Activated T-helper 1 cell treated with anti-CD3 and anti-CD28 coated beads, Interleukin-12 subunit alpha, Interleukin-12 subunit beta, Interleukin-2, Interleukin-4 antibody, amounts not matched to agents 30 ng/mL and 10 ng/mL and 1 ng/mL, durations not matched to agents 14 hours and 24 hours and 36 hours (primary cell): Measurements from ENCODE around the gene RCOR3. TPM values are rescaled to one million over a fixed set of nuclear protein-coding genes. Genes with fewer than 3 reads are reported as not detected.
"Not testable (repeated sequence)": the region's sequence is repeated elsewhere in the genome, so short reads cannot be mapped to it uniquely, and the experiment has no call there.

Experiments used
- DNase-seq: peaks from one replicate; pipeline ENCODE4 v3.0.0; 2021; ENCODE audit warnings: low spot score
- H3K27ac Mint-ChIP-seq: one replicate; pipeline ENCODE4 v1.8.0; 2021; ENCODE audit warnings: mild to moderate bottlenecking, mixed read lengths
- H3K27me3 Mint-ChIP-seq: one replicate; pipeline ENCODE4 v1.8.0; 2022; ENCODE audit warnings: mild to moderate bottlenecking, moderate library complexity, mixed read lengths; ENCODE audit not compliant: insufficient read depth
- H3K36me3 Mint-ChIP-seq: one replicate; pipeline ENCODE4 v1.8.0; 2021; ENCODE audit warnings: low read depth, mixed read lengths
- H3K4me1 Mint-ChIP-seq: one replicate; pipeline ENCODE4 v1.8.0; 2021; ENCODE audit warnings: low read depth, mixed read lengths
- H3K4me3 Mint-ChIP-seq: one replicate; pipeline ENCODE4 v1.8.0; 2021; ENCODE audit warnings: mild to moderate bottlenecking, moderate library complexity, mixed read lengths
- H3K9me3 Mint-ChIP-seq: one replicate; pipeline ENCODE4 v1.8.0; 2021; ENCODE audit warnings: mixed read lengths
- intact Hi-C: fragments of 100-400 bp; cut with micrococcal nuclease; formaldehyde crosslinking; loops from one replicate; pipeline ENCODE4 v1.15.1; 2024
- total RNA-seq: library from RNA; stranded (reverse); gene quantifications from 2 replicates; pipeline ENCODE4 v1.2.3, GENCODE V29; 2022

Gene RCOR3
- total RNA-seq, 1 donor from 2014 or later: 41.0 TPM

DNA sequence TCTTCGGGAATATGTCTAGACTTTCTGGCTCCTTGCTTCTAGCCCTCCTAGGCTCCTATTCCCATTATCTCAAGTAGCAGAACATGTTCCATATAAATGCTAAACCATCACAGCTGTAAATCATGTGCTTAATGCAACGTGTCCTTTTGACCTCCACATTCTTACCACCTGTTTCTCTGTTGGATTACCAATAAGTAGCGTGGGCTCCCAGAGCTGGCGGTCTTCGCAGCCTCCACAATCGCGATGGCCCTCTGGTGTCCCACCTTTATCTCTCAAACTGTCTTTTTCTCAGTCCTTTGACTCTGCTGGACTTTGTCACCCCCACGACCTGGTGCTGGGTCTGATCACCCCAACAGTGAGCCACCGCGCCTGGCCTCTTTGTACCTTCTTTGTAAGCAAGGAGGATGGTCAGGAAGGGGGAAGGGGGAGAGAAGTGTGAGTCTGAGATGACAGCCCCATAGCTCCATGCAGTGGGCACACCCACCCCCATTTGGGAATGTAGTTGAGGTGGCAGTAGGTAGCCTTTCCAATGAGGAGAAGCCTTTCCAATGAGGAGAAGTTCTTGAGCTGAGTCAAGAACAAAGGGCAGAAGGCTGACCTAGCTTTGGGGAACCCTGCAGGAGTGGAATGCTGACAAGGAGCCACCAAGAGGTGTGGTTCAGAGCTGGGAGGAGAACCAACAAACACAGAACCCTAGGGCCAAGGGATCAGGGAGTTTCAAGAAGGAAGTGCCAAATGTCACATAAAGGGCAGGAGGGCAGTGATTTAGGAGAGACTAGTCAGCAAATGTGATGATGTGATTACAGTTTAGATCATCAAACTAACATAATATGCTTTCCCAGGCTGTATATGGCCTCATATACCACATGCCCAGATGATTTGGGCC lies 81.7 kb downstream of the RCOR3 start:
- Mint-ChIP-seq H3K4me1 (peaks cover 68% of the 10 kb centered on the region), H3K9me3 (no peaks in the 10 kb centered on the region), H3K27me3 (no peaks in the 10 kb centered on the region), H3K4me3 (no peak overlapping the region), H3K27ac (no peak overlapping the region), H3K36me3 (peaks cover 45% of the 10 kb centered on the region)
- DNase-seq: no peak
- intact Hi-C loops: no loop called here

DNA sequence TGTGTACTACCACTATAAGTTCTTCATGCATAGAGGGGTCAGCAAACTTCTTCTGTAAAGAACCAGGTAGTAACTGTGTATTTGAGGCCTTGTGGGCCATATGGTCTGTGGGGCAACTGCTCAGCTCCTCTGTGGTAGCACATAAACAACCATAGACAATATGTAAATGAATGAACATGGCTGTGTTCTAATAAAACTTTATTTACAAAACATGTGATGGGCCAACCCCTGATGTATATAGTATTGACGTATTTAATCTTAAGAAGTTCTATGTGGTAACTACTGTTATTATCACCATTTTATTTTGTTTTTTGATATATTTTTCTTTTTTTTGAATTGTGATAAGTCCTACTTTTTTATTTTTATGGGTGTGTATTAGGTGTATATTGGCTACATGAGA lies 82.8 kb downstream of the RCOR3 start:
- DNase-seq: no peak
- intact Hi-C loops: no loop called here
- Mint-ChIP-seq H3K9me3 (no peaks in the 10 kb centered on the region), H3K4me1 (peaks cover 57% of the 10 kb centered on the region), H3K36me3 (peaks cover 42% of the 10 kb centered on the region), H3K4me3 (no peak overlapping the region), H3K27me3 (no peaks in the 10 kb centered on the region), H3K27ac (no peak overlapping the region)

DNA sequence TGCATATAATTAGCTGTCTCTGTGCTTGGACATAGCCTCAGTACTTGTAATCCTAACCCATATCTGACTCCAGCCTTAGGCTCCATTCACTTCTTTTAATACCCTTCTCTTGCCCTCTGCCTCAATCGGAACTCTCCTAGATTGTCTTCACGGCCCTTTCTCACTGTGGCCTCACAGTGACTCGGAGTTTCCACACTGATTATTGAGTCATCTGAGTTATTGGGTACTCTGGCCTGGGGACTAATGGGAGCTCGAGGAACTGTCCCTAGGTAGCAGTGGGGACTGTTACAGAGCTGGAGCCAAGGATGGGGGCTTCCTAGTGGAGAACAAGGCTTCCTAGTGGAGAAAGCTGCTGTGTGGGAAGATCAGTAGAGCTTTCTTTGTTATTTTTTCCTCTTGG lies 84.4 kb downstream of the RCOR3 start:
- H3K9me3 Mint-ChIP-seq: no peaks in the 10 kb centered on the region
- no peaks in the 10 kb centered on the region for H3K27me3 Mint-ChIP-seq
- H3K4me3 Mint-ChIP-seq: no peak overlapping the region
- no peak overlapping the region for H3K27ac Mint-ChIP-seq
- intact Hi-C loops: no loop called here
- H3K4me1 Mint-ChIP-seq: peaks cover 51% of the 10 kb centered on the region
- DNase-seq: no peak
- H3K36me3 Mint-ChIP-seq: peaks cover 39% of the 10 kb centered on the region

DNA sequence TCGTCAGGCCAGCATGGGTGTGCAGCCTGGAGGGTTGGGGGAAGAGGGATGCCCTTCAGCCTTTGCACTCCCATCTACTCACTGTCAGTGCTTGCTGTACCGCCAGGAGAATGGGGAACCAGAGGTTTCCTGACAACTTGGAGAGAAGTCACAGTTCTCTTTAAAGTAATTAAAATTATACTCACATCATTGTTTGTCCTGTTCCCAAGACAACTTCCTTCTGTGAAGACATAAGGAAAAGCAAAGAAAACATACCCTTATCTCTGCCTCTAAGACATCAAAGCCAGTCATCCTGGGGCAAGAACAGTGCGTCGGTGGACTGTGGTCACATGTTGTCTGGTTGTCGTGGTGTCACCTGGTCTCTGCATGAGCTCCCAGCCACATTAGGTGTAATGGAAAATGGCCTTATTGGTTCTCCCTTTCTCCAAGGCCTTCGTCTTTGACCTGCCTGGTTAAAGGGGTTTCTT lies 85.0 kb downstream of the RCOR3 start:
- H3K27me3 Mint-ChIP-seq: no peaks in the 10 kb centered on the region

DNA sequence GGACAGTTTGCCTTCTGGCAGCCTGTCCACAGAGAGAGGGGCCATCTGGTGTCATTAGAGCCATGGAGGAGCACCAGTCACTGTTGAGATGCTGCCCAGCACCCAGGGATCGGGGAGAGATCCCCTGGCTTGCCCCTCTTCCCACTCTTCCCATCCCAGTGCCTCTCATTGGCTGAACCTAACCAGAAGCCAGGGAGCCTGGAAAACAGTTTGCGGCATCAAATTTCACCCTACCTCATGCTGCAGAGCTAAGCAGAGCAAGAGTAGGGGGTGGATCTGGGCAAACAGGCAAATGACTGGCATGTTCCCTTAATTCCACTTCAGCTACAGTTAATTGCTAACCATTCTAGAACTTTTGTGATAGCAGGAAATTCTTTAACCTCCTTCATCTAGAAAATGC lies 86.6 kb downstream of the RCOR3 start:
- intact Hi-C loops: no loop called here
- Mint-ChIP-seq H3K9me3 (no peaks in the 10 kb centered on the region), H3K27ac (no peak overlapping the region), H3K36me3 (peaks cover 41% of the 10 kb centered on the region), H3K4me1 (peaks cover 44% of the 10 kb centered on the region), H3K27me3 (no peaks in the 10 kb centered on the region), H3K4me3 (no peak overlapping the region)
- DNase-seq: no peak

More for the DNA sequence above, 85.0 kb downstream of the RCOR3 start:
- no peak overlapping the region for H3K27ac Mint-ChIP-seq
- peaks cover 46% of the 10 kb centered on the region for H3K4me1 Mint-ChIP-seq
- no peaks in the 10 kb centered on the region for H3K9me3 Mint-ChIP-seq
- peaks cover 36% of the 10 kb centered on the region for H3K36me3 Mint-ChIP-seq
- no peak overlapping the region for H3K4me3 Mint-ChIP-seq
- intact Hi-C loops: no loop called here
- DNase-seq: no peak

DNA sequence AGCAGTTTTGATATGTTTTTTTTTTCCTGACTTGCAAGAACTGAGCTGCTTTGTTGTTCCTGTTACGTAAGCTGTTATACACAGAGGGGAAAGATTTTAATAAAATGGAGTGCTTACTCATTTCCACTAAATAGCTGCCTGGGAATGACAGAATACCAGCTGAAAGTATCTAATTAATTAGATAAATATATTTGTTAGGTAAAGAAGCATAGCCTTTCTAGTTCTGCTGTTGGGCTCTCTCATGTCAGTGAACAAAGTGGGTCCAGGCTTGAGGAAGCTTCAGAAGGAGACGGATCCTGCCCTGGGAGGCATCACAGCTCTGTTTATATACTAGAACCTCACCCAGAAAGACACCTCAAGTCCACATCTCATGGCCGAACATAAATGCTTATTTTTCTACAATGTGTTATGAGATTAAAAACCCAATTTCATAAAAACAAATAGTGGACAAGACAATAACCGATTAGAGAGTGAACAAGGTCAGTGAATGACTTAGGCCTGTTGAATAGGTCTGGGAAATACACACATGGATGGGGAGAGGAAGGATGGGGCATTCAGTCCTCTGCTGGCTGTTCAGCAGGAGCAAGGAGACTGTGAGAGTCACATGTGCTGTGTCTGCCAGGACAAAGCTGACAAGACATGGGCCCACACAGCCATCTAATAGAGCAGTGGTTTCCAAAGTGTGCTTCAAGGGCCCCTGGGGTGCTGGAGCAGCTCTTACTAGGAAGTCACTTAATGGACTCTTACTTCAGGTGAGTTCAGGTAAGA lies 88.1 kb downstream of the RCOR3 start:
- Mint-ChIP-seq H3K4me1 (peaks cover 43% of the 10 kb centered on the region), H3K4me3 (no peak overlapping the region), H3K9me3 (peaks cover 10% of the 10 kb centered on the region), H3K36me3 (peaks cover 42% of the 10 kb centered on the region), H3K27ac (no peak overlapping the region), H3K27me3 (no peaks in the 10 kb centered on the region)
- DNase-seq: no peak
- intact Hi-C loops: no loop called here

DNA sequence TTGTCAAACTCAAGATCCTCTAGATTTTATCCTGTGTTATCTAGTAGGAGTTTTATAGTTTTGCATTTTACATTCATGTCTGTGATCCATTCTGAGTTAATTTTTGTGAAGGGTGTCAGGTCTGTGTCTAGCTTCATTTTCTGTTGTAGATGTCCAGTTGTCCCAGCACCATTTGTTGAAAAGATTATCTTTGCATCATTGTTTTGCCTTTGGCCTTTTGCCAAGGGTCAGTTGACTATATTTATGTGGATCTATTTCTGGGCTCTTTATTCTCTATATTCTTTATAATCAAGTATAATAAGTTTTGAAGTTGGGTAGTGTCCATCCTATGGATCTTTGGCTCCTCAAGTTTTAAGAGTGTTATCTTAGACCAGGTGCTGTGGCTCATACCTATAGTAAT lies 89.4 kb downstream of the RCOR3 start:
- no peak overlapping the region for H3K4me3 Mint-ChIP-seq
- DNase-seq: no peak
- H3K9me3 Mint-ChIP-seq: peaks cover 15% of the 10 kb centered on the region
- H3K36me3 Mint-ChIP-seq: peaks cover 44% of the 10 kb centered on the region
- no peak overlapping the region for H3K27ac Mint-ChIP-seq
- H3K27me3 Mint-ChIP-seq: no peaks in the 10 kb centered on the region
- H3K4me1 Mint-ChIP-seq: peaks cover 43% of the 10 kb centered on the region
- intact Hi-C loops: no loop called here

DNA sequence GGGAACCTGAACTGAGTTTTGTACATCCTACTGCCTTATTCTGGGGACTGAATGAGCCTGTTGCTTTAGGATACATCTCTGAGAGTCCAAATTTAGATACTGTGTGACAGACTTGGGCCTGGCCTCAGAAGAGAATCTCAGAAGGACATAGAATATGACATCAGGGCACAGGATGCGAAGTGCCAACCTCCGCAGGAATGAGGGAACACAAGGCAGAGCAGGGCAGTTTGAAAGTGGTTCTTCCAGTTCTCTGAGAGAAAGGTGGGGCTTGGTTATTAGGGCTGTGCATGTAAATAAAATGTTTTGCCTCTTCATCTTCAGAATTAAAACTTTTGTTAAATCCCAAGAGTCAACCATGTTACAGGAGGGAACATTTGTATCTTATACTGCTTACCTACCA lies 90.6 kb downstream of the RCOR3 start:
- no peak for DNase-seq
- intact Hi-C loops: no loop called here
- no peak overlapping the region for H3K4me3 Mint-ChIP-seq
- peaks cover 15% of the 10 kb centered on the region for H3K9me3 Mint-ChIP-seq
- no peaks in the 10 kb centered on the region for H3K27me3 Mint-ChIP-seq
- peaks cover 47% of the 10 kb centered on the region for H3K4me1 Mint-ChIP-seq
- H3K36me3 Mint-ChIP-seq: peaks cover 53% of the 10 kb centered on the region
- H3K27ac Mint-ChIP-seq: no peak overlapping the region

DNA sequence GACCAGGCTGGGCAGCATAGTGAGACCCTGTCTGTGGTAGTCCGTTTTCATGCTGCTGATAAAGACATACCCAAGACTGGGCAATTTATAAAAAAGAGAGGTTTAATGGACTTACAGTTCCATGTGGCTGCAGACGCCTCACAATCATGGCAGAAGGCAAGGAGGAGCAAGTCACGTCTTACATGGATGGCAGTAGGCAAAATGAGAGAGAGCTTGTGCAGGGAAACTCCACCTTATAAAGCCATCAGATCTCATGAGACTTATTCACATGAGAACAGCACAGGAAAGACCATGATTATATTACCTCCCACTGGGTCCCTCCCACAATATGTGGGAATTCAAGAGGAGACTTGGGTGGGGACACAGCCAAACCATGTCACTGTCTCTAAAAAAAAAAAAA lies 92.9 kb downstream of the RCOR3 start:
- H3K9me3 Mint-ChIP-seq: peaks cover 15% of the 10 kb centered on the region
- H3K4me1 Mint-ChIP-seq: peaks cover 67% of the 10 kb centered on the region
- peaks cover 64% of the 10 kb centered on the region for H3K36me3 Mint-ChIP-seq
- H3K27me3 Mint-ChIP-seq, intact Hi-C loops, DNase-seq: not testable (repeated sequence)
- peak overlapping the region; percentile 53 for H3K27ac Mint-ChIP-seq
- peak overlapping the region; percentile 16 for H3K4me3 Mint-ChIP-seq

DNA sequence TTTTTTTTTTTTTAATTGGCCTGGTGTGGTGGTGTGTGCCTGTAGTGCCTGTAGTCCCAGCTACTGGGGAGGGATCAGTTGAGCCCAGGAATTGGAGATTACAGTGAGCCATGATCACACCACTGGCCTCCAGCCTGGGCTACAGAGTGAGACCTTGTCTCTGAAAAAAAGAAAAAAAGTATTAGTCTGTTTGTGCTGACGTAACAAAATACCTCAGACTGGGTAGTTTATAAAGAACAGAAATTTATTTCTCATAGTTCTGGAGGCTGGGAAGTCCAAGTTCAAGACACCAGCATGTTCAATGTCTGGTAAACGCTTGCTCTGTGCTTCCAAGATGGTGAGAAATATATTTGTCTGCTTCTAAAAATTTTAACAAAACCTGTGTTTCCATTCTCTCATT lies 93.3 kb downstream of the RCOR3 start:
- intact Hi-C loops: no loop called here
- Mint-ChIP-seq H3K36me3 (peaks cover 65% of the 10 kb centered on the region), H3K9me3 (peaks cover 15% of the 10 kb centered on the region), H3K27me3 (no peaks in the 10 kb centered on the region), H3K27ac (no peak overlapping the region), H3K4me1 (peaks cover 68% of the 10 kb centered on the region), H3K4me3 (no peak overlapping the region)
- no peak for DNase-seq

DNA sequence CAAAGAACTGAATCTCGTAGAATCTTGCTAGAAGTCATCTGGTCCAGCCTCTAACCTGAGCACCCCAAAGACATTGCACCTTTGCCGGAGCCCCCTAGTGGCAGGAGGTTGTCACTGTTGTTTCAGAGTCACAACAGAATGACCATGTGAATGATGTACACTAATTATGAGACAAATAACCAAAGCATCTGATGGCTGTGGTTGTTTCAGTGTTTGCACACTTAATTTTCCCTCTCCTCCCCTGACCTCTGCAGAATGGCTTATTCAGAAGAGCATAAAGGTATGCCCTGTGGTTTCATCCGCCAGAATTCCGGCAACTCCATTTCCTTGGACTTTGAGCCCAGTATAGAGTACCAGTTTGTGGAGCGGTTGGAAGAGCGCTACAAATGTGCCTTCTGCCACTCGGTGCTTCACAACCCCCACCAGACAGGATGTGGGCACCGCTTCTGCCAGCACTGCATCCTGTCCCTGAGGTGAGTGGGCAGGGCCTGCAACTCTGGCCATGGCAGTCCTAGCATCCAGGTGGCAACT lies 93.9 kb downstream of the RCOR3 start:
- Mint-ChIP-seq H3K27me3 (no peaks in the 10 kb centered on the region), H3K4me3 (peak overlapping the region; percentile 66), H3K4me1 (peaks cover 65% of the 10 kb centered on the region), H3K27ac (peak overlapping the region; percentile 80), H3K9me3 (peaks cover 15% of the 10 kb centered on the region), H3K36me3 (peaks cover 63% of the 10 kb centered on the region)
- no peak for DNase-seq
- intact Hi-C loops: loop anchor here (1.0 kb wide), 1 partner anchor 30 kb away; no protein-coding TSS in a partner anchor

DNA sequence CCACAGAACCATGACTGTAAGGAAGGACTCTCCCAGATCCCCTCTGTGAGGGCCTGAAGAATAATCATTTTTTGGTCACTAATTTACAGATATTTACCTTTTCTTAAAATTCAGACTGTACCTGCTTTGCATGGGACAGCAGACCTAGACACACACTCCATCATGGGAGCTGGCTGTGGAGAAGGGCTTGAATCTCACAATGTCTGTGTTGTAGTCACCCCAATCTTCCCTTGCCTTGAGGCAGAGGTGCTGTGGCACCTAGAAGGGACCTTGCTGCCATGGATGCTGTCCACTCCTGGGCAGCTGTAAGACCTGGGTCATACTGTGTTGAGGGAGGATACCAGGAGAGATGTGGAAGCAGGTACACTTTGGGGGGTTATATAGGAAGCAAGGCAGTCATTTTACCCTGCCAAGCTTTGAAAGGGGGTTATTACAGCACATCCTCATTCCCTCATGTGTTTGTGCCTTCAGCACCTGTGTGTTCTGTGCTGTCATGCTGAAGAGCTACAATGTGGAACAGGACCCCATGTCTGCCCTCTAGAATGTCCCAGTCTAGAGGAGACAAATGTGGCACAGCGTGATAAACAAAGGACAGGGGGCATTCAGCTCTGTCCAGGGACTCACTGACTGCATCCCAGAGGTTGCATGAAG lies 94.5 kb downstream of the RCOR3 start:
- no peaks in the 10 kb centered on the region for H3K27me3 Mint-ChIP-seq
- H3K4me1 Mint-ChIP-seq: peaks cover 65% of the 10 kb centered on the region
- H3K9me3 Mint-ChIP-seq: peaks cover 15% of the 10 kb centered on the region
- no peak for DNase-seq
- intact Hi-C loops: loop anchor here (1.0 kb wide), 1 partner anchor 30 kb away; no protein-coding TSS in a partner anchor
- peak overlapping the region; percentile 66 for H3K4me3 Mint-ChIP-seq
- H3K27ac Mint-ChIP-seq: peak overlapping the region; percentile 80
- peaks cover 60% of the 10 kb centered on the region for H3K36me3 Mint-ChIP-seq
